ENCODE results near the gene DNAH7. TPM values are rescaled to one million over a fixed set of nuclear protein-coding genes. Genes with fewer than 3 reads are reported as not detected.

Gene DNAH7
- total and polyA plus RNA-seq, 2 of the 4 experiments (the other 2 are of a cell fraction): 0.22 to 0.36 TPM

GRCh38 chr2:195857132-195857531 is 211.5 kb downstream of the DNAH7 start:
- Histone ChIP-seq H3K23ac (ENCODE audit: low read depth, low read length) (no peak overlapping the region), H4K8ac (ENCODE audit: low read depth in 2 of 2, low read length in 2 of 2) (no peak overlapping the region), H3K36me3 (ENCODE audit: control insufficient read depth, insufficient read depth, low read length) (no peaks in the 10 kb centered on the region), H3K79me1 (ENCODE audit: low read depth in 1 of 2, low read length in 2 of 2) (no peaks in the 10 kb centered on the region), H2BK20ac (ENCODE audit: low read depth, low read length) (no peak overlapping the region), H3K4me3 (ENCODE audit: insufficient read depth, low read depth, low read length) (no peak overlapping the region), H3K4ac (ENCODE audit: low read depth, low read length) (no peak overlapping the region), H3K9me1 (ENCODE audit: insufficient read depth, low read length) (no peaks in the 10 kb centered on the region; the same call in 1 of the 2 replicates), H3K9me3 (ENCODE audit: control insufficient read depth, insufficient read depth, low read length) (no peaks in the 10 kb centered on the region), H4K5ac (ENCODE audit: low read depth, low read length) (no peak overlapping the region), H2BK120ac (ENCODE audit: low read depth, low read length) (no peak overlapping the region), H2AK5ac (ENCODE audit: low read depth, low read length) (no peak overlapping the region), H3K4me1 (ENCODE audit: control insufficient read depth, insufficient read depth, low read length) (no peaks in the 10 kb centered on the region), H2AFZ (replicated peaks; ENCODE audit: low read length, poor library complexity) (no peak overlapping the region), H3K4me2 (ENCODE audit: low read depth, low read length) (no peak overlapping the region), H4K91ac (ENCODE audit: insufficient read depth, low read depth, low read length) (no peak overlapping the region), H2AK9ac (replicated peaks; ENCODE audit: low read depth, low read length, poor library complexity) (no peak overlapping the region), H3K9ac (ENCODE audit: low read depth, low read length) (no peak overlapping the region), H3K27me3 (ENCODE audit: control insufficient read depth, insufficient read depth, low read length) (no peaks in the 10 kb centered on the region), H3K14ac (replicated peaks; ENCODE audit: low read depth, low read length) (no peak overlapping the region), H3K27ac (ENCODE audit: insufficient read depth, low read length) (no peak overlapping the region), H2BK15ac (ENCODE audit: low read depth, low read length) (no peak overlapping the region), H3K56ac (ENCODE audit: extremely low read depth, insufficient read depth, low read length) (no peak overlapping the region), H3K18ac (ENCODE audit: low read depth, low read length) (no peak overlapping the region), H2BK5ac (ENCODE audit: low read depth, low read length, poor library complexity, severe bottlenecking) (no peak overlapping the region), H4K20me1 (ENCODE audit: insufficient read depth, low read length) (no peaks in the 10 kb centered on the region)
- intact Hi-C loops (cut with micrococcal nuclease) (no loop called here), in situ Hi-C loops (cut with MboI; ENCODE audit: low sequenced_read_pairs) (no loop called here), dilution Hi-C loops (cut with HindIII; ENCODE audit: low sequenced_read_pairs, unreplicated experiment) (no loop called here)
- DNase-seq (no peak), ATAC-seq (ENCODE audit: low read depth) (no peak)
- TF ChIP-seq CEBPB (IDR thresholded peaks at IDR 0.05; ENCODE audit: low read depth, low read length) (no peak), CHD1 (IDR thresholded peaks at IDR 0.05; ENCODE audit: low read depth, low read length) (no peak), POLR2A (IDR thresholded peaks at IDR 0.05; ENCODE audit: low read depth, low read length) (no peak), NFE2L2 (IDR thresholded peaks at IDR 0.05; ENCODE audit: low read depth, low read length) (no peak), USF2 (IDR thresholded peaks at IDR 0.05; ENCODE audit: low read depth, low read length) (no peak), SMC3 (IDR thresholded peaks at IDR 0.05; ENCODE audit: low read depth, low read length) (no peak), FOS (IDR thresholded peaks at IDR 0.05; ENCODE audit: low read depth, low read length) (no peak), CTCF (conservative IDR thresholded peaks at IDR 0.05; ENCODE audit: low read depth, low read length) (no peak), RFX5 (IDR thresholded peaks at IDR 0.05; ENCODE audit: low read depth, low read length) (no peak), MXI1 (IDR thresholded peaks at IDR 0.05; ENCODE audit: borderline replicate concordance, low read depth, low read length) (no peak), RCOR1 (IDR thresholded peaks at IDR 0.05; ENCODE audit: insufficient replicate concordance, low read length) (no peak), MAFK (IDR thresholded peaks at IDR 0.05; ENCODE audit: low read depth, low read length) (no peak), ELK1 (IDR thresholded peaks at IDR 0.05; ENCODE audit: borderline replicate concordance, low read depth, low read length) (no peak)
- ChIA-PET POLR2A (ENCODE audit: unreplicated experiment) (no interaction called here), CTCF (no interaction called here)
- no CpG with 5 or more reads among the region's 2 CpGs for WGBS, 2 experiments (ENCODE audit: extremely low coverage in 2 of 2, insufficient read length in 1 of 2)
- BruUV-seq (replicated peaks): no TSS peak

Data from IMR-90 (cell line).